H1 (cell line): ENCODE data around the gene FANK1.
"Not testable (repeated sequence)": the region's sequence is repeated elsewhere in the genome, so short reads cannot be mapped to it uniquely, and the experiment has no call there.

Experiments
- ASH2L ChIP-seq: fragments of 200-600, 300-600 bp; sonication (generic); IDR thresholded peaks from one replicate; pipeline ENCODE4 v1.7.1; 2017; ENCODE audit warnings: low read length
- CTCF ChIP-seq, 3 experiments: IDR thresholded peaks; 1 replicate in 2 of 3; 2 replicates in 1 of 3; pipeline versions ENCODE4 v1.5.1 to v1.6.1; 2011; ENCODE audit warnings: low read length in 3 of 3, mild to moderate bottlenecking in 3 of 3, inconsistent platforms in 2 of 3, low read depth in 1 of 3, moderate library complexity in 1 of 3; ENCODE audit not compliant: insufficient read depth in 1 of 3; ENCODE audit errors: control extremely low read depth in 1 of 3
- TBP ChIP-seq: IDR thresholded peaks from 2 replicates; pipeline ENCODE4 v1.6.1; 2011; ENCODE audit warnings: low read depth, low read length, improper control_type of control experiment

- not testable (repeated sequence) for TF ChIP-seq ASH2L; CTCF (IDR thresholded peaks at IDR 0.05; ENCODE audit: control extremely low read depth in 1 of 3, insufficient read depth in 1 of 3, low read depth in 1 of 3, low read length in 3 of 3); TBP
These were observed at the start of gene FANK1 for GRCh38 chr10:125896088-125896934.
